ENCODE measurements around the gene RBM15. TPM values are rescaled to one million over a fixed set of nuclear protein-coding genes. Genes with fewer than 3 reads are reported as not detected.

The RBM15 gene
- total RNA-seq, 4 donors from 2014 or later, result 28.7 to 55.0 (median 35.1) TPM

DNA sequence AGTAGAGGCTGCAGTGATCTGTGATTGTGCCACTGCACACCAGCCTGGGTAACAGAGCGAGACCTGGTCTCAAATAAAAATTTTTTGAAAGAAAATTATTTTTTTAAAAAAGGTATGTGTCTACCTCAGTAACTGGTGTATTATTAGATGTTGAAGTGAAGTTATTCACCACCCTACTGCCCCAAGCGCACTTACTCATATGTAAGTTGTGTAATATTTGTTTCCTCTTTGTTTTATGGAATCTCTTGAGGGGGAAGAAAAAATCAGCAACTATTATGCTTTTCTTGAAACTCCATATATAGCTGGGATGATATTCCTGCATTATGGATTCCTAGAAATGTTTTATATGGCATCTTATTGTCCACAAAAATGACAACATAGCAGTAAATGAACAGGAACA is 21.3 kb downstream of the RBM15 start:
- ATAC-seq (ENCODE audit: low FRiP score) (no peak), DNase-seq (ENCODE audit: low spot score) (no peak)
- TF ChIP-seq CTCF (IDR thresholded peaks at IDR 0.05), result no peak

- TF ChIP-seq CTCF (IDR thresholded peaks at IDR 0.05), result no peak
- DNase-seq (ENCODE audit: low spot score), result no peak
- ATAC-seq (ENCODE audit: low FRiP score), result no peak
Measured at GRCh38 chr1:110361856-110362255, 22.7 kb downstream of the RBM15 start.

GRCh38 chr1:110364221-110364620 is 25.0 kb downstream of the RBM15 start:
- no peak for DNase-seq (ENCODE audit: low spot score)
- no peak for ATAC-seq (ENCODE audit: low FRiP score)
- no peak for TF ChIP-seq CTCF (IDR thresholded peaks at IDR 0.05)

DNA sequence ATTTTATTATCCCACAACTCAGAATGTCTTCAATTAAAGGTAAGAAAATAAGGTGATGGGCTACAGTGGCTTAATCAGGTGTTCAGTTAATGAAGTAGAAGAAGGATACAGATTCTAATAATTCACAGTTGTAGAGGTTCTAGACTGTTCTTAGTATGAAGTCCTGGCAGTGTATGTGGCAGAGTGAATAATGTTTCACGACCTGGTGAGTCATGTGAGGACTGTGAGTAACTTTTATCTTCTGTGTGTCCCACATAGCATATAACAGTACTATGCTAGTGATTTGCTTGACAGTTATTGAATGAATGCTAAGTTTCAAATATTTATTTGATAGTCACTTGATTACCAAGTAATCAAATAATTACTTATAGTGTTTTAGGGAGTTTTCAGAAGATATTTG is 31.6 kb downstream of the RBM15 start:
- no peak for ATAC-seq (ENCODE audit: low FRiP score)
- TF ChIP-seq CTCF (IDR thresholded peaks at IDR 0.05), result no peak

DNA sequence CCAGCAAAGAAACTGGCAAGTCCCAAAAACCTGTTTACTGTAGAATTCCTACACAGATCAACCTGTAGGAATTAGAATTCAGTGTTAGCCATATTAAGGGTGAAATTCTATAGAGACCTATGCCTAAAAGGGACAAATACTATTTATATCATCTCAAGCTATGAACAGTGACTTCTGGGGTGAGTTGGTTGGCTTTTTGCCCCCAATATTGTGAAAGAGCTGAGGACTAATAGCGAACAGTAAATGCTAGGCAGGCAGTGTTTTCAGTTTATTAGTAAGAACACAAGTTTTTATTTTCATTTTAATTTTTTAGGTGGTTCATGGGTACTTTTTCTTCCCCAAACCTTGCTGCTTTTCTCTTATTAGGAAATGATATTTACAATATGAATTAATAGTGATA is 36.3 kb downstream of the RBM15 start:
- ATAC-seq (ENCODE audit: low FRiP score), result no peak

More for the DNA sequence above, 31.6 kb downstream of the RBM15 start:
- no peak for DNase-seq (ENCODE audit: low spot score)

GRCh38 chr1:110380672-110381283 is 41.6 kb downstream of the RBM15 start:
- ATAC-seq (ENCODE audit: low FRiP score), result no peak
- TF ChIP-seq CTCF (IDR thresholded peaks at IDR 0.05), result no peak

More for the DNA sequence above, 36.3 kb downstream of the RBM15 start:
- no peak for DNase-seq (ENCODE audit: low spot score)
- no peak for TF ChIP-seq CTCF (IDR thresholded peaks at IDR 0.05)

DNA sequence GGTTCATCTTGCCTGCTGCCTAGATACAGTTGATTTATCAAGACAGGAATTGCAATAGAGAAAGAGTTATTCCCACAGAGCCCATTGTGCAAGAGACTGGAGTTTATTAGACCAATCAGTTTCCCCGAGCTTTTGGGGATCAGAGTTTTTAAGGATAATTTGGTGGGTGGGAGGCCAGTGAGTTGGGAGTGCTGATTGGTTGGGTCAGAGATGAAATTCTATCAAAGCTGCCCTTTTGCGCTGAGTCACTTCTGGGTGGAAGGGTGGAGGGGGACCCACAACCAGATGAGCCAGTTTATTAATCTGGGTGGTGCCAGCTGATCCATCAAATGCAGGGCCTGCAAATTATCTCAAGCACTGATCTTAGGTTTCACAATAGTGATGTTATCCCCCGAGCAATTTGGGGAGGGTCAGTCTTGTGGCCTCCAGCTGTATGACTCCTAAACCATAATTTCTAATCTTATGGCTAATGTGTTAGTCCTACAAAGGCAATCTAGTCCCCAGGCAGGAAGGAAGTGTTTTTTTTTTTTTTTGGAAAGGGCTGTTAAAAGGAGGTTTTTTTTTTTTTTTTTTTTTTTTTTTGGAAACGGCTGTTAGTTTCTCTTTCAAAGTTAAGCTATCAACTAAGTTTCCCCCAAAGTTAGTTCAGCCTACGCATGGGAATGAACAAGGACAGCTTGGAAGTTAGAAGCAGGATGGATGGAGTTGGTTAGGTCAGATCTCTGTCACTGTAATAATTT is 44.2 kb downstream of the RBM15 start:
- no peak for TF ChIP-seq CTCF (IDR thresholded peaks at IDR 0.05)
- ATAC-seq (ENCODE audit: low FRiP score) (peak; percentile 44), DNase-seq (ENCODE audit: low spot score) (no peak)

More at GRCh38 chr1:110380672-110381283, 41.6 kb downstream of the RBM15 start:
- no peak for DNase-seq (ENCODE audit: low spot score)

Measured in omental fat pad (tissue), 4 donors.